K562 treated with DMSO at 1 percent for 48 hours (cell line): ENCODE data around the gene DCLRE1B. TPM values are rescaled to one million over a fixed set of nuclear protein-coding genes. Genes with fewer than 3 reads are reported as not detected.

Source experiments
- total RNA-seq: library from RNA; unstranded; fragments of 300-600 nt; gene quantifications from 2 replicates; pipeline ENCODE4 v1.2.3, GENCODE V29; 2022; ENCODE audit warnings: low replicate concordance; ENCODE audit errors: extremely low read depth

Gene DCLRE1B
- total RNA-seq: not detected in 2 replicates

DNA sequence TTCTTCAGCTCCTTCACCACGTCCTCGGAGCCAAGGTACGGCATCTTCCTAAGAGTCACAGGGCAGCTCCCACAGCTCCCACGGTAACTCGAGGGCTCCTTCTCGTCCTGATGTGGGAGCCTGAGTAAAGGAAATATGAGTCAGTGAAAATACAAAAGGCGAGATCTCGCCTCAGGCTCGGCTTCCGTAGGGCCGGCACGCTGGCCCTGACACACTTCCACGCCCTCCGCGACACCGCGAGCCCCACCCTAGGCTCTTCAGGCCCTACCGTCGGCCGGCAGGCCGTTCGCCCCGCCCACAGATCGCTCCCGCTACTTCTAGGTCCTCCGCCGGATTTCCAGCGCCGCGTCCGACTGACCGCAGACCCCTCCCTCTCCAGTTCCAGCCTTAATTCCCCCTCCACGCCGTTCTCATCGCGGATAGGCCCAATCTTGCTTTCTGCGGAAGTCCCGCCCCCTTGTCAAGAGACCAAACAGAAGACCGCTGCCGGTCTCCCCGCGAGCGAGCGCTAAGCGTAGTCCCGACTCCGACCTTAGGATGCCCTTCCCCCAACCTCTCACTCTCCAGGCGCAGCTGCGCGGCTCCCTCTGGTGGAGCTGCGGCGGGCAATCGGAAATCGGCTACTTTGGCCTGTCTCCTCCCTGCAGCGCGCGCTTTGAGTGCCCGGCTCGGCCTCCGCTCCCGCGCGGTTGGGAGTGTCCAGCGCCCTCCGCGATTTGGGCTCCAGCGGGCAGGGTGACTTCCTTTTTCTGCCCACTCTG, at the start of gene DCLRE1B, which contains the start of gene AP4B1:
TSS of gene DCLRE1B (plus strand) at position 653 of the 761 bp plus-strand sequence. CDS start 261 bp downstream, outside the sequence.
TSS of gene AP4B1 (minus strand) at position 126 of the 761 bp plus-strand sequence. CDS start at position 44, 82 bp downstream.

DNA sequence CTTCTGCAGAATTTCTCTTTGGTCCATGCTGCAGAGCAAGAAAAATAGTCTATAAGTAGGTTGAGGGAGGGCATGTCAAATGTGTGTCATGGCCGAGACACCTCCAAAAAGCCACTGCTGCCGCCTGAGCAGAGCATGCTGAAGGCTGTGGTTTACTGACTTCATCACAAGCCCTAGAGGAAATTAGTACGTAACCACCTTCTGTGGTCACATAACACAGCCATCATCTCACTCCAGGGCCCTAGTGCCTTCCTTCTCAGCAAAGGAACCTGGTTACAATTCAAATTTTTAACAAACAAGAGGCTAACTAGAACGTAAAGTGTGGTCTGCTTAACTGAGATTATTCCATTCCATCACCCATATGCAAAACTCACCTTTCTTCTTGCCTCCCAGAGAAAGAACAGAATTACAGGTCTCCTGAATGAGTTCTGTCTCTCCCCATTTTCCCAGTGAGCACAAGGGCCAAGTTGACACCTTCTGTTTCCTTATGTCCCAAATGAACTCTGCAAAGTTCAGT, 33.5 kb upstream of the DCLRE1B start, which contains the start of gene PTPN22:
TSS of gene PTPN22 (minus strand) at position 116 of the 517 bp plus-strand sequence.

DNA sequence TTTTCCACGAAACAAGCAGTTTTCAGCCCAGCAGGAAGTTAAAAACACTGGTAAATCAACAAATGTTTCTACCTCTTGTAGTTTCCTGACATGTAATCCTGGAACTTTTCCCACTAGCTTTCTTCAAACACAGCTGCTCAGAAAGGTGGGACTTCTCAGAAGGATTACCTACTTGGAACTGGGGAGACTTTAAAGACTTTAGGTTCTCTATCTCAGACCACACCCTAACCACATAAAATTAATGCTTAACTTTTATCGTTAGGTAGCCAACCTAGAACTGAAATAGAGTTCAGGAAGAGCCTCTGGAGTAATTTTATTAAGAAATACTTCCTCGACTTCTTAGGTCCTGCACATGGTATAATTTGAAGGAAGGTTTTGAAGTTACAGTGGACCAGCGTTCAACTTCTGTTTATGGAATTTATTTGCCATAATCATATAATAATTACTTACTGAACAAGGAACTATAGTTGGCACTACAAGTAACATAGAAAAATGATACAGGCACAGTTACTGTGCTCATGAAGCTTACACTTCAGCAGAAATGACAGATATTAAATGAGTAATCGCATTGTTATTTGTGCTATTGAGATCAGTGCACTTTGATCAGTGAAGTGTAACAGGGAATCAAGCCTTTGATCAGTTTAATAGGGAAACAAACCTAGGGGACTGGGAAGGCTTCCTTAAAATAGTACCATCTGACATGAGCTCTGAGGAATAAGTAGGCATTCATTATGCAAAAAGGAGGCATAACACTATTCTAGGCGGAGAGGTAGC, 17.5 kb upstream of the DCLRE1B start, which contains the start of gene BCL2L15:
TSS of gene BCL2L15 (minus strand) at position 180 of the 774 bp plus-strand sequence. CDS start 206 bp downstream, outside the sequence.

DNA sequence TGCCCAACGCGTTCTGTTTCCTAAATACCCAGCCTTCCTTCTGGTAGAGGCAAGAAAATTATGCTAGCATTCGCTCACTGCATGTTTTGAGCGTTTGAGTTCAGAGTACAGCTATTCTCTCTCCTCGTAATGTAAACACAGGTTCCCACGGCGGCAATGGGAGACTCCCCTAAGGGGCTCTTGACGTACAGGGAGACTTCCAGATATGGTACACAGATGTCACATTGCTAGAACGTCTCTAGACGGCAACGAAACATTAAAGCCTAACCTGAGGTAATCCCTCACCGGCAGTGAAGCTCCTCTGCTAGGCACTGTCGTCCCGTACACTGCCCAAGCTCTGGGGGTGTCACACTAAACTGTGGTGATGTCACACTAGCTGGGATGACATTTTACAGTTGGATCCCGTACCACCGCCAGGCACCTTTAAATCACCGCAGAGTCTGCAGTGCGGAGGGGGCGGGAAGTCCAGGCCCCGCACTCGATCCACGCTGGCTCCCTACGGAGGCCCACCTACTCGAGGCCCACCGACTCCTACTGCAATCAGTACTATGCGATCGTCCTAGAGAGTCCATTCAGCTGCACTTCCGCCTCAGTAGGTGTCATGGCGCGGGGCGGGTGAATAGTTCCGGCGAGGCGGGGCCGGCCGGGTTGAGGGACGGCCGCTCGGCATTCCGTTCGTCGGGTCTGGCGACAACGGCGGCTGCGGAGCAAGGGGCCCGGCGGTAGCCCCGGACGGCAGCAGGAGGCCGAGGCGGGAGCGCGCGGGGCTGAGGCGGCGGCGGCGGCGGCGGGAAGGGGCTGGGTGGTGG, 24.0 kb downstream of the DCLRE1B start, which contains the start of gene HIPK1:
TSS of gene HIPK1 (plus strand) at position 384 of the 809 bp plus-strand sequence.

Other genes with a start within 250 kb of the DCLRE1B start
- gene PHTF1, start 145.8 kb upstream of the DCLRE1B start, total RNA-seq: not detected in 2 replicates
- not detected in 2 replicates for gene RSBN1, start 92.8 kb upstream of the DCLRE1B start, total RNA-seq
- gene PTPN22, start 33.6 kb upstream of the DCLRE1B start, total RNA-seq: not detected in 2 replicates
- not detected in 2 replicates for gene BCL2L15, start 17.7 kb upstream of the DCLRE1B start, total RNA-seq
- not detected in 2 replicates for gene AP4B1, start 527 bp upstream of the DCLRE1B start, total RNA-seq
- not detected in 2 replicates for gene HIPK1, start 24.0 kb downstream of the DCLRE1B start, total RNA-seq
- not detected in 2 replicates for gene OLFML3, start 74.1 kb downstream of the DCLRE1B start, total RNA-seq
- gene SYT6, start 248.5 kb downstream of the DCLRE1B start, total RNA-seq: not detected in 2 replicates